Measurements from ENCODE around the gene PSMB5. TPM values are rescaled to one million over a fixed set of nuclear protein-coding genes. Genes with fewer than 3 reads are reported as not detected.

The PSMB5 gene
- total and polyA plus RNA-seq, 2 of the 13 experiments (the other 11 are each of a cell fraction or from before 2014, with no cell fraction given), result 705 to 871 TPM

DNA sequence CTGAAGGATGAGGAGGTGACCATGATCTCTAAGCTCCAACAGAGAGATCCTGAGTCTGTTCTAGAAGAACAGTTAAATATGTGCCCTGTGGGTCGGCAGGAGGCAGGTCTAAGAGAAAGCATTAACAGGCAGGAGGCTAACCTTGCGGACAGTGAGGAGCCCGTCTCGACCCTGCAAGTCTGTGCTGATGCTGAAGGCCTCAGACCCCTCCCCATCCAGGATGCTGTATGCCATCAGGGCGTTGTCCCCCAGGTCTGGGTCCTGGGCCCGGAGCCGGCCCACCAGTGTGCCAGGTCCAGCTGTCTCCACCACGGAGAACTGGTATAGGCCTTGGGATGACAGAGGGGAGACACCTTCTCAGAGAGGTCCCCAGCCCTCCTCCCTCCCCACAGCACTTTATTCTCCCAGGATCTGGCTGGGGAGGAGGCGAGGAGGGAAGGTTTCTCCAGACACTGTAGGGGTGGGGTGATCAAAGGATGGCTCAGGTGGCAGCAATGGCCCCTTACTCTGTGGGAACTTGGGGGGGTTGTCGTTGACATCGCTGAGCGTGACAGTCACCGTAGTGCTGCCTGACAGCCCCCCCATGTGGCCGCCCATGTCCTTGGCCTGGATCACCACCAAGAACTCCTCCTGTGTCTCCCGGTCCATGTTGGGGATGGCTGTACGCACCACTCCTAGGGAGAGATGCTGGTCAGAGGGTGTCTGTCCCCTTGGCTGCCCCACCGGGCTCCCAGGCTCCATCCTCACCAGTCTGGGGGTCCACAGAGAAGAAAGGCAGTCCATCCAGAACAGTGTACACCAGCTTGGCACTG, 19.5 kb upstream of the PSMB5 start (continued):
- TF ChIP-seq TAF15 (IDR thresholded peaks at IDR 0.05; ENCODE audit: low read depth, low read length, poor library complexity, severe bottlenecking), result no peak
- TF ChIP-seq TFDP1 (CRISPR knock-in tag; IDR thresholded peaks at IDR 0.05; ENCODE audit: borderline replicate concordance), result no peak
- no peak for TF ChIP-seq ZNF124 (CRISPR knock-in tag; IDR thresholded peaks at IDR 0.05)
- no peak for TF ChIP-seq POLR2A (IDR thresholded peaks at IDR 0.05; ENCODE audit: insufficient read depth in 1 of 2, low read depth in 2 of 2, low read length in 2 of 2)
- no peak for TF ChIP-seq FOSL2 (CRISPR knock-in tag; IDR thresholded peaks at IDR 0.05)
- TF ChIP-seq CENPT (CRISPR knock-in tag; IDR thresholded peaks at IDR 0.05; ENCODE audit: low read depth), result no peak
- TF ChIP-seq ZNF768 (CRISPR knock-in tag; IDR thresholded peaks at IDR 0.05), result peak; percentile 11; the same call in 1 of the 2 replicates
- no peak; the same call in 1 of the 2 replicates for TF ChIP-seq ZNF292 (CRISPR knock-in tag; IDR thresholded peaks at IDR 0.05; ENCODE audit: borderline replicate concordance, low read depth)
- TF ChIP-seq ZNF350 (CRISPR knock-in tag; IDR thresholded peaks at IDR 0.05; ENCODE audit: borderline replicate concordance, low read depth), result no peak
- no peak for TF ChIP-seq ZNF569 (CRISPR knock-in tag; IDR thresholded peaks at IDR 0.05; ENCODE audit: borderline replicate concordance)
- TF ChIP-seq CHCHD3 (CRISPR knock-in tag; IDR thresholded peaks at IDR 0.05), result no peak
- TF ChIP-seq JUN (CRISPR knock-in tag; IDR thresholded peaks at IDR 0.05), result no peak
- no peak for TF ChIP-seq DMTF1 (CRISPR knock-in tag; IDR thresholded peaks at IDR 0.05)
- no peak for TF ChIP-seq SRF (IDR thresholded peaks at IDR 0.05; ENCODE audit: low read depth, low read length)
- TF ChIP-seq, protein P1, sequence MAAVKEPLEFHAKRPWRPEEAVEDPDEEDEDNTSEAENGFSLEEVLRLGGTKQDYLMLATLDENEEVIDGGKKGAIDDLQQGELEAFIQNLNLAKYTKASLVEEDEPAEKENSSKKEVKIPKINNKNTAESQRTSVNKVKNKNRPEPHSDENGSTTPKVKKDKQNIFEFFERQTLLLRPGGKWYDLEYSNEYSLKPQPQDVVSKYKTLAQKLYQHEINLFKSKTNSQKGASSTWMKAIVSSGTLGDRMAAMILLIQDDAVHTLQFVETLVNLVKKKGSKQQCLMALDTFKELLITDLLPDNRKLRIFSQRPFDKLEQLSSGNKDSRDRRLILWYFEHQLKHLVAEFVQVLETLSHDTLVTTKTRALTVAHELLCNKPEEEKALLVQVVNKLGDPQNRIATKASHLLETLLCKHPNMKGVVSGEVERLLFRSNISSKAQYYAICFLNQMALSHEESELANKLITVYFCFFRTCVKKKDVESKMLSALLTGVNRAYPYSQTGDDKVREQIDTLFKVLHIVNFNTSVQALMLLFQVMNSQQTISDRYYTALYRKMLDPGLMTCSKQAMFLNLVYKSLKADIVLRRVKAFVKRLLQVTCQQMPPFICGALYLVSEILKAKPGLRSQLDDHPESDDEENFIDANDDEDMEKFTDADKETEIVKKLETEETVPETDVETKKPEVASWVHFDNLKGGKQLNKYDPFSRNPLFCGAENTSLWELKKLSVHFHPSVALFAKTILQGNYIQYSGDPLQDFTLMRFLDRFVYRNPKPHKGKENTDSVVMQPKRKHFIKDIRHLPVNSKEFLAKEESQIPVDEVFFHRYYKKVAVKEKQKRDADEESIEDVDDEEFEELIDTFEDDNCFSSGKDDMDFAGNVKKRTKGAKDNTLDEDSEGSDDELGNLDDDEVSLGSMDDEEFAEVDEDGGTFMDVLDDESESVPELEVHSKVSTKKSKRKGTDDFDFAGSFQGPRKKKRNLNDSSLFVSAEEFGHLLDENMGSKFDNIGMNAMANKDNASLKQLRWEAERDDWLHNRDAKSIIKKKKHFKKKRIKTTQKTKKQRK (IDR thresholded peaks at IDR 0.05; ENCODE audit: low read length), result no peak
- no peak for TF ChIP-seq MIER3 (CRISPR knock-in tag; IDR thresholded peaks at IDR 0.05; ENCODE audit: borderline replicate concordance)
- TF ChIP-seq SP4 (CRISPR knock-in tag; IDR thresholded peaks at IDR 0.05), result no peak
- TF ChIP-seq ZC3H4 (CRISPR knock-in tag; IDR thresholded peaks at IDR 0.05; ENCODE audit: borderline replicate concordance), result no peak
- TF ChIP-seq ZNF605 (CRISPR knock-in tag; IDR thresholded peaks at IDR 0.05), result no peak
- no peak for TF ChIP-seq GATA4 (IDR thresholded peaks at IDR 0.05; ENCODE audit: borderline replicate concordance, low read depth)
- no peak for TF ChIP-seq ZNF260 (CRISPR knock-in tag; IDR thresholded peaks at IDR 0.05; ENCODE audit: borderline replicate concordance, low read depth)
- TF ChIP-seq, protein P2, sequence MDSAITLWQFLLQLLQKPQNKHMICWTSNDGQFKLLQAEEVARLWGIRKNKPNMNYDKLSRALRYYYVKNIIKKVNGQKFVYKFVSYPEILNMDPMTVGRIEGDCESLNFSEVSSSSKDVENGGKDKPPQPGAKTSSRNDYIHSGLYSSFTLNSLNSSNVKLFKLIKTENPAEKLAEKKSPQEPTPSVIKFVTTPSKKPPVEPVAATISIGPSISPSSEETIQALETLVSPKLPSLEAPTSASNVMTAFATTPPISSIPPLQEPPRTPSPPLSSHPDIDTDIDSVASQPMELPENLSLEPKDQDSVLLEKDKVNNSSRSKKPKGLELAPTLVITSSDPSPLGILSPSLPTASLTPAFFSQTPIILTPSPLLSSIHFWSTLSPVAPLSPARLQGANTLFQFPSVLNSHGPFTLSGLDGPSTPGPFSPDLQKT (CRISPR knock-in tag; IDR thresholded peaks at IDR 0.05; ENCODE audit: borderline replicate concordance), result 0 out of 2 replicates have a peak, but pooled peaks have one; percentile 63
